OCI-M1 (cell line): ENCODE results near the gene BMPER.

Source experiments
- DNase-seq: peaks from one replicate; lab custom pipeline; 2025; lab: John Stamatoyannopoulos, UW

BMPER gene

DNA sequence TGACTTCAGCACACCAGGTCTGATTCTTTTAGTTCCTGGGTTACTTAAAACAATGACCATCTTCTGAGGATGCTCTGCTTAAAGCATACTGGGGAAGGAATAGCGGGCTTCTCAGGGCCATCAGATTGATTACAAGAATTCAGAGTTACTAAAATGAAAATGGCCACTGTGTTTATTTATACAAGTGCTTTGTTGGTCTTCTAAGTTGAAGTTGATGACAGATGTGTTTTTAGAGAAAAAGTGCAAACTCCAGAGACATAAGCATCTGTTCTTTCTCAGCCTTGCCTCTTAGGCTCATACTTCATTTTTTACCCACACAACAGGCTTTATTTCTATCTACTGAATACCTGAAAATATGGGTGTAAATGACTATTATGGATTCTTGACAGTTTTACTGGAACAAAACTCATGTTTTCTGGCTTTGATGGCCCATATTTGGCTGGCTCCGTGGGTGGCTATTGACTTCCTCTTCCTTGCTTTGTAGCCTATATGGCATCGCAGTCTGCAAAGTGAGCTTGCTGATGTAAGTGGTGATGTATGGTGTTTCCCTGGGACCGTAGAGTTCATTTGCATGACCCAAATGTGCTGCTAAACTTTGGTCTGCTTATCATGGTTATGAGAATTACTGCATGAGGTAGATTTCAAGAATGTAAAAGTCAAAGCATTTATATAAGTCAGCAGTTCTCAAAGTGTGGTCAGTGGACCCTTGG, 121.3 kb downstream of the BMPER start:
- DNase-seq: no peak

GRCh38 chr7:34031156-34031555, 125.8 kb downstream of the BMPER start:
- no peak for DNase-seq

DNA sequence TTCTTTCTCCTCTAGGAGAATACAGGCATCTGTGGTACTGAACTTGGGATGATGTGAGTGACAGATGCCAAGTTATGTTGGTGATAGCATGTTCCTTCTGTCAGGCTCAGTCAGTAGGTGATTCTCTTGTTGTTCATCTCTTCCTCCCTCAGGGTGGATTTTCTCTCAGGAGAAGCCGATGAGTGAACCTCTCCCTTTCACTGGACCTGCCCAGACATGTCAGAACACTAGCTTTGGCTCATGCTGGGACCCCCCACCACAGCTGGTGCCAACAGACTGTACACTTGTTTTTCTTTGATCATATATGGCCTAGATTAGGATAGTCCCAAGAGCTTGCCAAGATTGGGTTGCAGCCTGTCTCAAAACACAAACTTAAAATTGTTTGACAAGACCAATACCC, 129.4 kb downstream of the BMPER start:
- no peak for DNase-seq

DNA sequence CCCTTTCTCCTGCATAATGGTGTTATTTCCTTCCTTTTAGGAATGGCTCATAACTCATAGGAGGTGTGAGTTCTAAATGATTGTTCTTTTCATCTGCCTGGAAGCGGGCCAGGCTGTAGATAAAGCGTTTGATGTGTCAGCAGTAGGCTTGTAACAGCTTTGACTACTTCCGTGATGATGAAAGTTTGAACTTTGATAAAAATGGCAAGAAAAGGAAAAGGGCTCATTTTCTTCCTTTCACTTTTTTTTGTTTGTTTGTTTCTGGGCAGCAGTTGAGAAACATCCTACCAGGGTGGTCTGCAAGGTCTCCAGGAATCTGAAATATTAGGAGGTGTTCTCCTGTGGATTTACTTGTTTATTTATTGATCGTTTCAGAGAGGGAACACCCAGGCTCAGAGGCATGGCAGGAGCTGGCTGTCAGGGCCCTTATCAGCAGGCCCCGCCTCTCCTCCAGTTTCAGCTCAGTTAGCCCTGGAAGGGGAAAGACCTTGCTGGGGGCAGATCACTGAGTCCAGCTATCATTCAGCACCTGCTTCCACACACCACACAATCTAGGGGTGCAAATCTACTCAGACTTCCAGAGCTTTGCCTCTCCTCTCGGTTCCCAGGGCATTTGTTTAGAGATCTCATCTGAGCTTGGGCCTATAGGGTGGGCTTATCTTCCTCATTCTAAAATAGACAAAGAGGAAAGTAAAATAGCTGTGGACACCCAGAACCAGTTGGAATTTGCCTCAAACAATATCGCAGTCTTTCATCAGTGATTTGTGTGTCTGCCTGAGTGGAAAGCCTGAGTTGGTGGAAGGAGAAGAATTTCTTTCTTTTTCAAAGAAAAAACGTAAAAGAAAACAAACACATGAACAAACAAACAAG, 130.9 kb downstream of the BMPER start:
- DNase-seq: peak; percentile 87

DNA sequence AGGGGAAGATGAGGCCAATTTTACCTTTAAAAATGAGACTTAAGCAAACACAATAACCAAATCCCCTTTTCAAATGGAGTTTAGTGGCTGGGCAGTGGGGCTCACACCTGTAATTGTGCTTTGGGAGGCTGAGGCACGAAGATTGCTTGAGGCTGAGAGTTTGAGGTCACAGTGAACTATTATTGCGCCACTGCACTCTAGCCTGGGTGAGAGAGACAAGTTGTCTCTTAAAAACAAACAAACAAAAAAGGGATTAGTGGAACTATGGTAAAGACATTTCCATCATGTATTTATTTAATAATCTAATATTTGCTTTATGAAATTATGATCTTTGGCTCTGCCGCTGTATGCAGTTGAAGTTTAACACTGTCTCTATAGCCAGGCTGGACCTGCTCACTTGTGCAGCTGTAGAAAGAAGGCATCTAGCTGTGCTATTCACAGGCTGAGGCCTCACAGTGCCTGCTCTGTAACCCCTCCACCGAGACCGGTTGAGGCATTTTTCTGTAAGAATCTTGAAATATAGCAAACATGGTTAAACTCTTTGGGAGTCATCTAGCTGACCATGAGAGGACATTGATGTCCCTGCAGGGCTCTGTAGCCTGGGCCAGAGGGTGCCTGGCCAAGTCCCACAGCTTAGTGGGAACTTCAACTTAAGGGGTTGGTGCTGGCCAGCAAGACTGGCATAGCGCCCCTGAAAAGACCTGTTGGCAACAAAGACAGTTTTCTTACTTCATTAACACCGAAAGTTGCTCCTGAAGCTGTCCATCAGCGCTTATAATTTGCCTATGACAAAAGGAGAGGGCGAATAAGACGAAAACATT, 131.8 kb downstream of the BMPER start:
- peak; percentile 52 for DNase-seq

GRCh38 chr7:34038816-34039470, 133.6 kb downstream of the BMPER start:
- no peak for DNase-seq

DNA sequence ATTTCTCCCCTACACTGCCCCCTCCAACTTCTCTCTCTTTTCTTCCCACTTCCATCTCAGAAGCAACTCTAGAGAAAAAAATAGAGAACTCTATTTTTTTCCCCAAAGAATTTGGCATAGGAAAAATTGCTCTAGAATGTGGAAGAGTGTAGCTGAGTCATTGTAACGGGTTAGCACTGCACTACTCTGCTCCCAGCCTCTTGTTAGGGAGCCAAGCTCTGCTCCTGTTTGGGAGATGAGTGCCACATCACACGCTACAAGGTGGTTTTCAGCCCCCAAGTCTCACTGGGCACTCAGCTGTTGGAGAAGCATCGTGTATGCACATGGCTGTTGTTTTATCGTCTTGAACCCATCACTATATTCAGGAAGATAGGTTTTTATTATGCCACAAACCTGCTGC, 136.4 kb downstream of the BMPER start:
- DNase-seq: no peak

DNA sequence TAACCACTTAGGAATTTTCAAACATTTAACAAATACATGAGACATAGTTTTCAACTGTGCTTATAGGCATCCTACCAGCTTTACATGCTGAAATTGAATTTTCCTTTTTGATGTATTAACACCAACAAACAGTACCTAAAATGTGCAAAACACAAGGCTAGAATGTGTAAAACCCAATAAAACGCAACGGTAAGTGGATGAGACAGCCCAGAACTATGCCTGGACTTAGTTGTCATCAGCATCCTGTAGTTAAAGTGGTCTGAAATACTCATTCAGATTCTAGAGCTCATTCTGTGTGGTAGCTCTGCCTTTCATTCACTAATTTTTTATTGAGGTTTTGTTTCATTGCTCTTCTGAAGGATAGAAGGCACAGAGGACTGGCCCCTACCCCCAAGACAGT, 137.1 kb downstream of the BMPER start:
- no peak for DNase-seq

- no peak for DNase-seq
Measured at GRCh38 chr7:34043461-34044305, 138.3 kb downstream of the BMPER start.

GRCh38 chr7:34044306-34044643, 138.9 kb downstream of the BMPER start:
- DNase-seq: no peak

GRCh38 chr7:34044734-34045353, 139.5 kb downstream of the BMPER start:
- no peak for DNase-seq

DNA sequence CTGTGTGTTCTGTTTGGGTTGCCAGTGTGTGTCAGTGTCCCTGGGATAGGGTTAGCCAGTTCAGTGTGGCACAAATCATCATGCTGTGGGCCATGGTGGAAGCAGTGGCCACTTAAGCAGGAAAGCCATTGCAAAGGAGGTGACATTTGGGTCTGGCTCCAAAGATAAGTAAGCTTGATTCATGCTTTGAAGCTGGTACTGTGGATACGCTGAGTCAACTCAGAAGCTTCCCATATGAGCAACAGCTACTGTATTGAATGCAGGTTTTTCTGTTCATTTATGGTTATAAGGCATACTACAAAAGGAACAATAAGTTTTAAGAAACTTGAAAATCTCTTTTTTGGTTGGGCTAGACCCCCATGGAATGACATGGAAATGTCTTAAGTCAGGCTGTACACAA, 143.1 kb downstream of the BMPER start:
- peak; percentile 56 for DNase-seq

DNA sequence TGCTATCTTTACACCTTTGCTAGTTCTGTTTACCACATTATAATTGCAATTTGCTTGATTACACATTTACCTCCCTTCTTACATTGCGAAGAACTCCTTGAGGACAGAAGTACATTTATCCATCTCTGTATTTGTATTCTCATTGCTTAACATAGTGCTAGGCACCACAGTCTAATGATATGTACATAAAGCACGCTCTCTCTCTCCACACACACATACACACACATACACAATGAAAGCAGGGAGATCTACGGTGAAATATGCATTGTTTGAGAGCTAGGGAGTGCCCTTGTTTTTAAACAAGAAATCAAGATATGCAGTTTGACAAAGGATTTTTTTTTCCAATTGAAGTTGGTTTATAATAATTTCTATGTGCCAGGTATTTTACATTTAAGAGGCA, 148.7 kb downstream of the BMPER start:
- DNase-seq: no peak

DNA sequence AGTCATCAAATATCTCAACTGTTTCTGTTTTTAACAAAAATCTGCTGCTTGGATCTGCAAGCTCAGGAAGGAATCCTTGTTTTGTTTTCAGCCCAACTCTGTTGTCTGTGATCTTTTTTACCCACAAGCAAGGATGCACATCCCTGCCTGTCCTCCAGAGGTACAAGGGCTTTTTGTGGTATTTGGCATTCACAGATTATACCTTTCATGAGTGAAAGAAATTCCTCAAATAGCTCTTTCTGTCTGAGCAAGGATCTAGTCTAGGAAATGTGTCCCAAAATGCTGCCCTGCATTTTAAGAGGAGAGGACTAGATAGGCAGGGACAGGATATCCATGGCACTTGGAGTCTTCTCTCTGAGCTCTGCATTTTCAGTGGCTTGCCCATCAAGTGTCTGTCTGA, 151.8 kb downstream of the BMPER start:
- DNase-seq: no peak

DNA sequence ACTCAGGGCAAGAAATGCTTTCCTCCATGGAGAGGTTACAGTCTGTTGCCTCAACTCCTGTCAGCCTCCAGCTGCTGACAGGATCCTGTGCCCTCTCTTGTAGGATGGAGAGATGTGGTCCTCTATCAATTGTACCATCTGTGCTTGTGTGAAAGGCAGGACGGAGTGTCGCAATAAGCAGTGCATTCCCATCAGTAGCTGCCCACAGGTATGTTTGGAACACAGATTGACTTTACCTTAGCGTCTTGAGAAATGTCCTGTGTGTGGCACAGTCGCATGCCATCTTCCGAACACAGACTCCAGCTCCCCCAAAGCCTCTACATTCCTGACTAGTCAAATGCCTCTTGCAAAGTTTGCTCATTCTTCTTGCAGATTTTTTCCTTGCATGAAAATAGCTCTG, 152.6 kb downstream of the BMPER start:
- no peak for DNase-seq

DNA sequence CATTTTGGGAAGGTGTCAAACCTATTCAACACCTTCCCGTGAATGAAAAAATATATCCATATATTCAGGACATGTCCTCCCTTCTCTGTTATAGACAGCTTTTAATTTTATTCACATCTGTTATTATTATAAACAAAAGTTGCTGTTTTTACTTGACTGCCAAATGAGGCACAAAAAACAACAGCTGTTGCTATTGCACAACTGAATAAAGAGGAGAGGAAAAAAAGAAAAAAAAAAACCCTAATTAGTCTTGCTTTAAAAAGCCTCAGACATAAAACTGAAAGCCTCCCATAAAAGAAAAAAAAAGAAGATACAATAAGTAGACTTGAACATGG, 153.4 kb downstream of the BMPER start:
- no peak for DNase-seq

DNA sequence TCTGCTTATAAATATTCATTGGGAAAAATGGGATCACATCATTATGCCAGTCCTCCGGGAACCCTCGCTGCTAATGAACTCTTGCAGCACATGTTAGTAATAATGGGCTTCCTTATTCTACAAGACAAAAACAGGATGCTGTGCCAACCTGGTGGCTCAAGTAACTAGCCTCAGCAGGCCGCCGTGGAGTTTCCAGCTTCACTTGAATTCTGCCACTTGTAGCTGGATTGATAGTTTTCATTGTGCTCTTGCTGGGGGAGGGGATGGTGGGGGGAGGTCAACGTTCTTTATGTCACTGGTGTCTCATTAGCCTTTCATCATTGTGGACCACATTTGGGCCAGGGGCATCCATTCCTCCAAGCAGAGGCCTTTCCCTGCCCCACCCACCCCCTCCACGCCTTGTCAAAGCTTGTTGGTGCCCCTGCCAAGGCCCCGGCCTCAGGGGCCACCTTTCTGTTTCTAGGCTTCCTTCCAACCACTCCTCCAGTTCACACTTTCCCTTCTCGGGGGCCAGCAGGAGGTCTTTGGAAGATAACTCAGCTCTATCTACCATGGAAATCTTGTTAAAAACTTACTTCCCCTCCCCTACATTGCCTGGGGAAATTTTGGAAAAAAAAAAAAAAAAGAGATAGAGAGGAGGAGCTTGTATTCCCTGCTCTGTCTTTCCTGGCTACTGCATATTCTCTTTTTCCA, 153.9 kb downstream of the BMPER start:
- DNase-seq: peak; percentile 5

DNA sequence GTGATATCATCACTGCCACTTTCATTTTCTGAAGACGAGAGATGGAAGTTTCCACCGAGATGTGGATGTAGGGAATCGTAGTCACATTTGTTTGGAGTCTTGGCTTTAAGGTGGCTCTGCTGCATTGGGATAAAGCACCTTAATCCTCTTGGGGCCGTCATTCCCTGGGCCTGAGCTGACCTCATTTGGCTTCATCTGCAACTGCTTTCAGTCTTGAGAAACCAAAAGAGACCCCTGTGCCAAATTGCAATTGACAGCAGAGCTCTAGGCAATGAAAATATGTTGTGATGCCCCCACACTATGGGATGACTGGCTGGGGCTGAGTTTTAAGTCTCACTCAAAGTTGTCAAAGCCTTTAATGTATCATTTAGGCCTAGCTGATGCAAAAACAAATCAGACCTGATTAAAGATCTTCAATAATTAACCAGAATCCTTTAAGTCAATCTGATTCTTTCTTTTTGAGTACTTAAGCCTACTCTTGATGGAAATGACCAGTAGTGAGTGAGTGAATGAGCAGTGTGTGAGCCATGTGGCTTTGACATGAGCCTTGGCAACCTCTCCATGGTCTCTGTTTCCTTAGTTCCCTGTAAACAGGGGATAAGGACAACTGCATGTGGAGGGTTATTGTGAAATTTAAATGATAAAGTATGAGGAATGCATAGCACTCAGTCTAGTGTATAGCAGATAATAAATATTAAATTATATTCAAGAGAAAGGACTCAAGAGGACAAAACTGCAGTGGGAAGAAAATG, 155.0 kb downstream of the BMPER start:
- DNase-seq: no peak

DNA sequence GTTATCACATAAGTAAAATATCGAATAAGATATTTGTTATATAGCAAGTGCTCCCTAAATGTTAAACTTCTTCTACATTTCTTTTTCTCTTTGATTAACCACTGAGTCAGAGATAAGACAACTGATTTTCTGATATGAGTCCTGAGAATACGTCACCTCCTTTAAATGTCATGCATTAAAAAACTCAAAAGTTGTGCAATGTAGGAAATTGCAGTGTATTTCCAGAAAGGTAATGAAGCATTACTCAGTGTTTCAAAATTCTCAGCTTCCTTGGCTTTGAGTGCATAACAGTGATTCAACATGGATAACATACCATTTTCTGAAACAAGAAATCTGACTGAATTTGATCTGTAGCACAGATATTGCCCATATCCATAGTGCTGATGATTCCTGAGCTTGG, 155.8 kb downstream of the BMPER start:
- no peak for DNase-seq

DNA sequence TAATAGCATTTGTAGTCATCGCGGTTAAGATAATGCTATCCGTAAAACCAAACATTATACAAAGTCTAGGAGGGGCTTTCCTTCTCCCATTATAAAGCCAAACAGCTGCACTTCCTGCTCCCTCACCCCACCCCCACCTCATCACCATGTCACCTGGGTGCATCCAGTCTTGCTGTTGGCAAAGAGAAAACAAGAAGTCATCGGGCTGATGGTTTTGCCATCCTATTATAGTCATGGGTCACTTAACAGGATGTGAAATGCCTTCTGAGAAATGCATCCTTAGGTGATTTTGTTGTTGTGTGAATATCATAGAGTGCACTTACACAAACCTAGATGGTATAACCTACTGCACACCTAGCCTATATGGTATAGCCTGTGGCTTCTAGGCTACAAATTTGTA, 157.0 kb downstream of the BMPER start:
- no peak for DNase-seq
